DOHH2 (cell line): ENCODE results near the gene ATP2B2.

ENCODE experiments used
- H3F3A ChIP-seq: fragments of 200-600 bp; sonication (generic), shearing (Covaris generic); 2 replicates; pipeline ENCODE4 v1.6.0; 2016; ENCODE audit warnings: antibody characterized with exemption, mild to moderate bottlenecking; ENCODE audit not compliant: control insufficient read depth, insufficient read depth
- H3K27ac ChIP-seq: fragments of 200-600 bp; sonication (generic); 2 replicates; pipeline ENCODE4 v1.5.1; 2014; ENCODE audit warnings: low read depth, mild to moderate bottlenecking, low read length, moderate library complexity
- H3K27me3 ChIP-seq: fragments of 200-600 bp; sonication (generic); 2 replicates; pipeline ENCODE4 v1.6.1; 2014; ENCODE audit warnings: mild to moderate bottlenecking, low read length, mixed read lengths; ENCODE audit not compliant: control insufficient read depth
- H3K36me3 ChIP-seq: fragments of 200-600 bp; sonication (generic); 2 replicates; pipeline ENCODE4 v1.6.1; 2014; ENCODE audit warnings: mild to moderate bottlenecking, low read length, moderate library complexity, mixed read lengths; ENCODE audit not compliant: control insufficient read depth
- H3K4me1 ChIP-seq: fragments of 200-600 bp; sonication (generic); 2 replicates; pipeline ENCODE4 v1.6.1; 2014; ENCODE audit warnings: mild to moderate bottlenecking, low read length, mixed read lengths; ENCODE audit not compliant: control insufficient read depth
- H3K4me2 ChIP-seq: fragments of 200-600 bp; sonication (generic); 2 replicates; pipeline ENCODE4 v1.6.0; 2014; ENCODE audit warnings: mild to moderate bottlenecking, low read length, moderate library complexity
- H3K4me3 ChIP-seq: fragments of 200-600 bp; sonication (generic); 2 replicates; pipeline ENCODE4 v1.5.1; 2014; ENCODE audit warnings: mild to moderate bottlenecking, low read length, mixed read lengths
- H3K79me2 ChIP-seq: fragments of 200-600 bp; sonication (generic); 2 replicates; pipeline ENCODE4 v1.6.1; 2014; ENCODE audit warnings: mild to moderate bottlenecking, low read length, mixed read lengths; ENCODE audit not compliant: control insufficient read depth
- H3K9me2 ChIP-seq: fragments of 200-600 bp; sonication (generic); replicated peaks from 2 replicates; pipeline ENCODE4 v1.6.1; 2014; ENCODE audit warnings: mild to moderate bottlenecking, low read length, mixed read lengths; ENCODE audit not compliant: control insufficient read depth
- H3K9me3 ChIP-seq: fragments of 200-600 bp; sonication (generic); 2 replicates; pipeline ENCODE4 v1.6.1; 2014; ENCODE audit warnings: antibody characterized with exemption, low read length, mixed read lengths; ENCODE audit not compliant: control insufficient read depth, insufficient read depth
- H4K20me1 ChIP-seq: fragments of 200-600 bp; sonication (generic); 2 replicates; pipeline ENCODE4 v1.6.0; 2014; ENCODE audit warnings: low read depth, mild to moderate bottlenecking, antibody characterized with exemption, low read length, moderate library complexity; ENCODE audit not compliant: control insufficient read depth, insufficient read depth
- EZH2phosphoT487 ChIP-seq: fragments of 200-600 bp; sonication (generic); IDR thresholded peaks from 2 replicates; pipeline ENCODE4 v1.6.1; 2017; ENCODE audit warnings: borderline replicate concordance, mild to moderate bottlenecking, antibody characterized with exemption, low read length, moderate library complexity, mixed read lengths
- TF ChIP-seq, protein P1 (sequence below): fragments of 200-600 bp; sonication (generic); IDR thresholded peaks from one replicate; pipeline ENCODE4 v1.5.1; 2014; ENCODE audit warnings: antibody characterized with exemption, mild to moderate bottlenecking, low read depth, low read length; ENCODE audit not compliant: poor library complexity, severe bottlenecking

Gene ATP2B2

DNA sequence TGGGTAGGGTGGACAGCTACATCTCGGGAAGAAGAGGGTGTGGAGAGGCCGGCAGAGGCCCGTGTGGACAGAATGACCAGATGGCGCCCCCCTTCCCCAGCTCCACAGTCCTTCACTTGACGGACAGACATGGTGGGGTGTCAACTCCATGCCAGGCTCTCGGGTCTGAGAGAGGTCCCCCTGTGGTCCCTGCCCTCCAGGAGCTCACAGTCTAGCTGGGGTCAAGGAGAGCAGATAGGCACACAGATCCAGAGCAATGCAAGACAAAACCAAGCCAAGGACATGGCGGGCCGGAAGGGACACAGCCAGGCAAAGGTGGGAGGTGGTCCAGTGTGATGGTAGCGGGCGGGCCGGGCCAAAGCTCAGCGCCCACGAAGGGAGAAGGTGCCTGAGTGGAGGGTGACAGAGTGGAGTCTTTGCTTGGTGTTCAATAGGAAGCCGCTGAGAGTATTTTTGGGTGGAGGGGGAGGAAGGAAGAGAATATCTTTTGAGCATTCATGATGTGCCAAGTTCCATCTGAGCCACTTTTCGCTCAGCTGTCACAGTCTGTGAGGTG lies 112.4 kb downstream of the ATP2B2 start:
- Histone ChIP-seq H3K27ac (no peak overlapping the region), H3K4me1 (peaks cover 65% of the 10 kb centered on the region)
- no peak for TF ChIP-seq EZH2phosphoT487
- TF ChIP-seq, protein P1, sequence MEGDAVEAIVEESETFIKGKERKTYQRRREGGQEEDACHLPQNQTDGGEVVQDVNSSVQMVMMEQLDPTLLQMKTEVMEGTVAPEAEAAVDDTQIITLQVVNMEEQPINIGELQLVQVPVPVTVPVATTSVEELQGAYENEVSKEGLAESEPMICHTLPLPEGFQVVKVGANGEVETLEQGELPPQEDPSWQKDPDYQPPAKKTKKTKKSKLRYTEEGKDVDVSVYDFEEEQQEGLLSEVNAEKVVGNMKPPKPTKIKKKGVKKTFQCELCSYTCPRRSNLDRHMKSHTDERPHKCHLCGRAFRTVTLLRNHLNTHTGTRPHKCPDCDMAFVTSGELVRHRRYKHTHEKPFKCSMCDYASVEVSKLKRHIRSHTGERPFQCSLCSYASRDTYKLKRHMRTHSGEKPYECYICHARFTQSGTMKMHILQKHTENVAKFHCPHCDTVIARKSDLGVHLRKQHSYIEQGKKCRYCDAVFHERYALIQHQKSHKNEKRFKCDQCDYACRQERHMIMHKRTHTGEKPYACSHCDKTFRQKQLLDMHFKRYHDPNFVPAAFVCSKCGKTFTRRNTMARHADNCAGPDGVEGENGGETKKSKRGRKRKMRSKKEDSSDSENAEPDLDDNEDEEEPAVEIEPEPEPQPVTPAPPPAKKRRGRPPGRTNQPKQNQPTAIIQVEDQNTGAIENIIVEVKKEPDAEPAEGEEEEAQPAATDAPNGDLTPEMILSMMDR = no peak

DNA sequence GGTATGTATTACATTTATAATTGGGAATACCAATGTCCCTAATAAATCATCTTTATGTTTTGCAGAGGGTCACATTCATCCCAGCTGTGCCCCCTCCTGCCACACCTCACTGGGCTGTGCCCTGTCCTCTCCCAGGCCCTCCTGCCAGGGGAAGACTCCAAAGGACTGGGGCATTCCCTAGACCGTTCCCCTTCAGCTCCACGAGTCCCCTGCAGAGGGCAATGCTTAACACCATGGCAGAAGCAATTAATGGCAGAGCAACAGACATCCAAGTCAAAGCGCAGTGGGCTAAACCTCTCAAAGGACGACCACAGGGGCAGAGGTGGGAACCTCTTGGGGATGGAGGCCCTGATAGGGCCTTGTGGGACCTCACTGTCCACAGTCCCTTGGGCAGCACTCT lies 113.1 kb downstream of the ATP2B2 start:
- no peaks in the 10 kb centered on the region for H3K79me2 ChIP-seq
- no peaks in the 10 kb centered on the region for H4K20me1 ChIP-seq
- peaks cover 71% of the 10 kb centered on the region for H3K4me1 ChIP-seq
- H3K4me2 ChIP-seq = no peak overlapping the region
- TF ChIP-seq EZH2phosphoT487 = no peak
- TF ChIP-seq, protein P1 = no peak
- peaks cover 8% of the 10 kb centered on the region for H3K36me3 ChIP-seq
- 0 out of 2 replicates have a peak, but pooled peaks cover 9% of the 10 kb centered on the region for H3F3A ChIP-seq
- no peaks in the 10 kb centered on the region for H3K27me3 ChIP-seq
- no peaks in the 10 kb centered on the region for H3K9me3 ChIP-seq
- H3K9me2 ChIP-seq = no peaks in the 10 kb centered on the region
- H3K27ac ChIP-seq = no peak overlapping the region
- no peak overlapping the region for H3K4me3 ChIP-seq

More for the DNA sequence above, 112.4 kb downstream of the ATP2B2 start:
- Histone ChIP-seq H3K4me2 (no peak overlapping the region), H3K9me2 (no peaks in the 10 kb centered on the region), H3K79me2 (no peaks in the 10 kb centered on the region), H3K9me3 (no peaks in the 10 kb centered on the region), H3F3A (0 out of 2 replicates have a peak, but pooled peaks cover 9% of the 10 kb centered on the region), H4K20me1 (no peaks in the 10 kb centered on the region), H3K36me3 (peaks cover 8% of the 10 kb centered on the region), H3K27me3 (no peaks in the 10 kb centered on the region), H3K4me3 (no peak overlapping the region)

DNA sequence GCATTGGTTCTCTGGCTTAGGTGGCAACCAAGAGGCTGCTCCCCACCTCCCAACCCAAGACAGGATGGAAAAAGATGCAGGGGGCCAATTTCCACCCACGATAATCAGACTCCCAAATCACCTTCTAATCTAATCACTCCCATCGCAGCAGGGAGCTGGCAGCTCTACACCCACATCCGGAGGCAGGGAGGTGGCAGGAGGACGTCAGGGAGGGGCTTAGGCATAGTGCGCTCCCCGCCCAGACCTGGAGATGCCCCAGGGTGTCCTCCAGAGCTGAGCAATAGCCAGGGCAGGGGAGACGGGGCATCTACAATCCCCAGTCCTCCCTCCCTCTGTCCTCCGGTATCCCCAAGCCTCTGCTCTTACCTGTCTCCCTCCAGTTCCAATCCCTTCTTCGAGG lies 114.0 kb downstream of the ATP2B2 start:
- Histone ChIP-seq H3K4me1 (peaks cover 71% of the 10 kb centered on the region), H3K9me2 (no peaks in the 10 kb centered on the region), H3K4me3 (no peak overlapping the region), H3F3A (0 out of 2 replicates have a peak, but pooled peaks cover 9% of the 10 kb centered on the region), H3K27me3 (no peaks in the 10 kb centered on the region), H3K4me2 (peak overlapping the region; percentile 79; the same call in 1 of the 2 replicates), H3K9me3 (no peaks in the 10 kb centered on the region), H4K20me1 (no peaks in the 10 kb centered on the region), H3K79me2 (no peaks in the 10 kb centered on the region), H3K36me3 (peaks cover 8% of the 10 kb centered on the region), H3K27ac (no peak overlapping the region)
- no peak for TF ChIP-seq EZH2phosphoT487
- TF ChIP-seq, protein P1 = no peak
